HG03521 (cell line): Measurements from ENCODE around the gene TSPY9.
"Not testable (repeated sequence)": the region's sequence is repeated elsewhere in the genome, so short reads cannot be mapped to it uniquely, and the experiment has no call there.

ENCODE experiments used
- ATAC-seq: cut with Tn5 transposase; IDR thresholded peaks from one replicate; pipeline ENCODE4 v1.9.1; 2021; ENCODE audit warnings: mild to moderate bottlenecking, moderate library complexity; ENCODE audit not compliant: unreplicated experiment

TSPY9 gene, protein sequence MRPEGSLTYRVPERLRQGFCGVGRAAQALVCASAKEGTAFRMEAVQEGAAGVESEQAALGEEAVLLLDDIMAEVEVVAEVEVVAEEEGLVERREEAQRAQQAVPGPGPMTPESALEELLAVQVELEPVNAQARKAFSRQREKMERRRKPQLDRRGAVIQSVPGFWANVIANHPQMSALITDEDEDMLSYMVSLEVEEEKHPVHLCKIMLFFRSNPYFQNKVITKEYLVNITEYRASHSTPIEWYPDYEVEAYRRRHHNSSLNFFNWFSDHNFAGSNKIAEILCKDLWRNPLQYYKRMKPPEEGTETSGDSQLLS

DNA sequence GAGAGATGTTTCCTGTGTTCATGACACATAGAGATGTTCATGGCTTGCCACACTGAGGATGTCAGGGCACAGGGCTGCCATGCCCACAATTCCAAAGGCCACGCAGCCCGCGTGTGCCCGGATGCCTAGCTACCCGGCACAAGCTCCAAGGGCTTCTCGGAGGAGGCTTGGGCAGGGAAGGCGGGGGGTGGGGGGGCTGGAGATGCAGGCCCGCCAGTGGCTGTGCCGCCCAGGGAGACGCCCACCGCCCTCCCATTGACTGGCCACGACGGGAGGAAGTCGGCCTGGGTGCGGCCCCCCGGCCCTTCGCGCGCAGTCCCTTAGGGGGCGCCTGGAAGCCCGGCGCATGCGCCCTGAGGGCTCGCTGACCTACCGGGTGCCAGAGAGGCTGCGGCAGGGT lies at the start of gene TSPY9:
TSS of gene TSPY9 (plus strand) at position 301 of the 400 bp plus-strand sequence. CDS start at position 347, 46 bp downstream.
- ATAC-seq: not testable (repeated sequence)

- ATAC-seq: not testable (repeated sequence)
Observed at GRCh38 chrY:9466655-9467054, 20.4 kb upstream of the TSPY9 start, which contains the start of gene TSPY1. TSS of gene TSPY1 (plus strand) at chrY:9466955. CDS start at chrY:9467001, 46 bp downstream.

GRCh38 chrY:9504396-9504795 lies 17.3 kb downstream of the TSPY9 start:
- not testable (repeated sequence) for ATAC-seq

DNA sequence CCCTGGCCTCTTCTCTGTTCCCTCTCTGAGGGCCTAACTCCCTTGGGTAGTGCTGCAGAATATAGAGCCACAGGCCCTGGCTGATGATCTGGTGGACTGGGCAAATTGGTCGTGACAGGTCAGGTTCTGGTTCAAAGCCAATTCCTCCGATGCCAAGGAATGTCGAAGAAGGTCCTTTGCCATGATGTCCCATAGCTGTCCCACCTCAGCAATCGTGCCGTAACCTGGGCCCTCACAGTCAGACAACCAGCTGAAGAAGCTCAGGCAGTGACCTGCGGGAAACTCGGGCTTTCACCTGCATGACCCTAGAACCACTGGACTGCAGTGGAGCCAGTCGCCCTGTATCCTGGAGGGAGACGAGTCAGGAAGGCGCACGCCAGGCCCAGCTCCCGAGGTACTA lies 29.2 kb downstream of the TSPY9 start:
- ATAC-seq: not testable (repeated sequence)

DNA sequence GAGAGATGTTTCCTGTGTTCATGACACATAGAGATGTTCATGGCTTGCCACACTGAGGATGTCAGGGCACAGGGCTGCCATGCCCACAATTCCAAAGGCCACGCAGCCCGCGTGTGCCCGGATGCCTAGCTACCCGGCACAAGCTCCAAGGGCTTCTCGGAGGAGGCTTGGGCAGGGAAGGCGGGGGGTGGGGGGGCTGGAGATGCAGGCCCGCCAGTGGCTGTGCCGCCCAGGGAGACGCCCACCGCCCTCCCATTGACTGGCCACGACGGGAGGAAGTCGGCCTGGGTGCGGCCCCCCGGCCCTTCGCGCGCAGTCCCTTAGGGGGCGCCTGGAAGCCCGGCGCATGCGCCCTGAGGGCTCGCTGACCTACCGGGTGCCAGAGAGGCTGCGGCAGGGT lies 40.5 kb downstream of the TSPY9 start, which contains the start of gene TSPY10:
TSS of gene TSPY10 (plus strand) at position 301 of the 400 bp plus-strand sequence. CDS start at position 347, 46 bp downstream.
- ATAC-seq: not testable (repeated sequence)
